Muscle layer of colon (tissue), 2 donors: Measurements from ENCODE around the gene POU2AF3.

Experiments
- H3K27ac ChIP-seq: one replicate; pipeline ENCODE4 v1.7.0; 2013; ENCODE audit warnings: low read depth, mild to moderate bottlenecking, low read length, moderate library complexity
- H3K27me3 ChIP-seq, 2 donors: one replicate each; pipeline ENCODE4 v1.7.0; 2013; ENCODE audit warnings: low read length in 2 of 2, mild to moderate bottlenecking in 2 of 2; ENCODE audit not compliant: insufficient read depth in 2 of 2, control insufficient read depth in 1 of 2
- H3K36me3 ChIP-seq: one replicate; pipeline ENCODE4 v1.7.0; 2013; ENCODE audit warnings: mild to moderate bottlenecking, low read length; ENCODE audit not compliant: insufficient read depth
- H3K4me1 ChIP-seq: one replicate; pipeline ENCODE4 v1.7.0; 2013; ENCODE audit warnings: mild to moderate bottlenecking, low read length; ENCODE audit not compliant: insufficient read depth
- H3K4me3 ChIP-seq, 2 donors: one replicate each; pipeline ENCODE4 v1.7.0; 2013; ENCODE audit warnings: low read length in 2 of 2, low read depth in 1 of 2, mild to moderate bottlenecking in 1 of 2, moderate library complexity in 1 of 2
- H3K9ac ChIP-seq: one replicate; pipeline ENCODE4 v1.7.0; 2013; ENCODE audit warnings: low read length
- H3K9me3 ChIP-seq: one replicate; pipeline ENCODE4 v1.7.0; 2013; ENCODE audit warnings: mild to moderate bottlenecking, low read length
- donor health status: abdominal sarcoma.
- donor health status: Adenocarcinoma of cecum.

POU2AF3 gene

DNA sequence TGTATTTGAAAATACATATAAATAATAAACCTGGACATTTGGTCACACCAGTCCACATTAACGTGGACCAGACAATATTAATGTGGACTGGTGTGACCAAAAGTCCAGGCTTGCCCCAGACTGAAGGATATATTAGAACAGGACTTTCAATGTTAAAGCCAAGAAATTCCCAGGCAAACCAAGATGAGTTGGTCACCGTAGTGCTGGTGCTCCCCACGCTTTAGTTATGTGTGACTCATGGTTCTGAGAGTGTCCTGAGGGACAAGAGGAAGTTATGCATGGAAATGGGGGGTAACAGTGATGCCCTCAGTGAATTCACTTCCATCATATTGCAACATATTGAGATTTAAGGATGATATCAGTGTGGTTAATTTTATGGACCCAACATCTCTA is 49.4 kb downstream of the POU2AF3 start:
- no peaks in the 10 kb centered on the region for H3K9me3 ChIP-seq
- H3K27ac ChIP-seq = no peak overlapping the region
- no peak overlapping the region for H3K4me3 ChIP-seq
- H3K27me3 ChIP-seq = no peaks in the 10 kb centered on the region
- no peak overlapping the region for H3K9ac ChIP-seq
- no peaks in the 10 kb centered on the region for H3K36me3 ChIP-seq
- H3K4me1 ChIP-seq = peaks cover 7% of the 10 kb centered on the region

DNA sequence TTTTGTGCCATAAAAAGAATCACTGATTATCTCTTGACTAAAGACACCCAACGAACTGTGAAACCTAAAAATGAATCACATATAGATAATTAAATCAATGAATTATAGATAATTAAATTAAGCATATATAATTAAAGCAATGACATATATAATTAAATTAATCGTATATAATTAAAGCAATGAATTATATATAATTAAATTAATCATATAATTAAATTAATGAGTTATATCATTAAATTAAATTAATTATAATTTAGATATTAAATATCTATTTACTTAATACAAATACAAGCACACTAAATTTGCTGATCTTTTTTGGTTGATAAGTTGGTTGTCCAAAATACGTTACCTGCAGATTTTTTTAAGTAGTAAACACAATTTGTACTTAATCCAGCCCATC is 49.8 kb downstream of the POU2AF3 start:
- no peak overlapping the region for H3K27ac ChIP-seq
- H3K4me1 ChIP-seq = peaks cover 7% of the 10 kb centered on the region
- no peaks in the 10 kb centered on the region for H3K9me3 ChIP-seq
- no peak overlapping the region for H3K9ac ChIP-seq
- no peaks in the 10 kb centered on the region for H3K27me3 ChIP-seq
- no peaks in the 10 kb centered on the region for H3K36me3 ChIP-seq
- no peak overlapping the region for H3K4me3 ChIP-seq

DNA sequence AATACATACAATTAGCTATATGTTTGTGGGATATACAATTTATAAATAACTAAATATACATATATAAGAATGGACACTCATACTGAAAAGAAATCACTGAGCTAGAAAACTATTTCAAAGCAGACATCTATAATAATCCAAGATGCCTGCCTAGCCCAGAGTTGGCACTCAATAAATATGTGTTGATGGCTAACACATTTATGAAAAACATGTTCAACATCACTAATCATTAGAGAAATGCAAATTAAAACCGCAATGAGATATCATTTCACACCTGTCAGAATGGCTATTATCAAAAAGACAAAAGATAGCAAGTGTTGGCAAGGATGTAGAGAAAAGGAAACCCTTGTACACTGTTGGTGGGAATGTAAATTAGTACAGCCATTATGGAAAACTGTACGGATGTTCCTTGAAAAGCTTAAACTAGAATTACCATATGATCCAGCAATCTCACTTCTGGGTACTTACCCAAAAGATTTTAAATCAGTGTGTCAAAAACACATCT is 50.9 kb downstream of the POU2AF3 start:
- Histone ChIP-seq H3K36me3 (no peaks in the 10 kb centered on the region), H3K4me1 (peaks cover 3% of the 10 kb centered on the region), H3K27me3 (no peaks in the 10 kb centered on the region), H3K27ac (no peak overlapping the region), H3K9me3 (no peaks in the 10 kb centered on the region), H3K9ac (no peak overlapping the region), H3K4me3 (no peak overlapping the region)

DNA sequence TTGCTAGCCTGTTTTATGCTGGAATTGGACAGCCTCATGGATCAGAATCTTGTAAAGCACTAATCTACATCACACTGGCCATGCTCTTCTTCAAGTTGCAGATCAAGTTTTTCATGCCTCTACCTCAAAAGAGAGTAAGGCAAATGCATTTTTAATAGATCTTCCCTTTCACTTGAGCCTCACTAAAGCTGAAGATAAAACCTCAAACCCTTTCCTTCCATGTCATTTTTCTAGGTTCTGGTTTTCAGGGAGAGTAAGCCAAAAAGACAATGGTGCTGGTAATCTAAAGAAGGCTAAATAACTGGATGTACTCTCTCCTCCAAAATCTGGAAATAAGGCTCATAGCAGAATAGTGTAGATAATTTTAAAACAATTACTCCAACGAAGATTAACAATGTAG is 52.5 kb downstream of the POU2AF3 start:
- no peaks in the 10 kb centered on the region for H3K4me1 ChIP-seq
- no peak overlapping the region for H3K4me3 ChIP-seq
- no peaks in the 10 kb centered on the region for H3K27me3 ChIP-seq
- no peak overlapping the region for H3K27ac ChIP-seq
- no peaks in the 10 kb centered on the region for H3K36me3 ChIP-seq
- no peak overlapping the region for H3K9ac ChIP-seq
- H3K9me3 ChIP-seq = no peaks in the 10 kb centered on the region

DNA sequence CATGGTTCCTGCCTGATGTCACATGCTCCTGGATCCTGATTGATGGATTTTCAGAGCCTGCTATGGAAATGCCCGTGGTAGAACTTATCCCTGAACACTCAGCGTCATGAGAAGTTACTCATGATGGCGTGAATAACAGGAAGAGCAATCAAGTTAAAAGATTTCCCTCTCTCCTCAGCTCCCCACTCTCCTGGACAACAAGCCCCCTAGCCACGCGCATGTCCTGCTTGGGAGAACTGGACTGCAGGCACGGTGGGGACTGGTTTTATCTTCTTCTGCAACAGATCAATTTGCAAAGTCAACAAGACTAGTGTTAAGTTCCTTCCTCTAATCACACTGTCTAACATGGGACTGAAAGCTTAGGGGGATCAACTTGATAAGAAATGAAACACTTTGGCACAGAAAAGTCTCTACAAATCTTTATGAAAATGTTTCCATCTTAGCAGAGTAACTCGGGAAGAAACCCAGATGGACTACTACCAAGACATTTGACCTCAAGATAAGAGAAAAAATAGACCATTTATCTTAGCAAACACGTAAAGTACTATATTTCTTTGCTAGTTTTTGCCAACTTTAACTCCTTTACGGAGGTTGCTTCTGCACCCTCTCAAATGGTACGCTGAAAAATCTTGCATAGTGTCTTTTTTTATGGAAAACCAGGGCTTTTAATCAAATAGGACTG is 53.2 kb downstream of the POU2AF3 start:
- H3K27me3 ChIP-seq = no peaks in the 10 kb centered on the region
- no peak overlapping the region for H3K4me3 ChIP-seq
- no peaks in the 10 kb centered on the region for H3K4me1 ChIP-seq
- no peaks in the 10 kb centered on the region for H3K9me3 ChIP-seq
- no peak overlapping the region for H3K9ac ChIP-seq
- no peaks in the 10 kb centered on the region for H3K36me3 ChIP-seq
- no peak overlapping the region for H3K27ac ChIP-seq

DNA sequence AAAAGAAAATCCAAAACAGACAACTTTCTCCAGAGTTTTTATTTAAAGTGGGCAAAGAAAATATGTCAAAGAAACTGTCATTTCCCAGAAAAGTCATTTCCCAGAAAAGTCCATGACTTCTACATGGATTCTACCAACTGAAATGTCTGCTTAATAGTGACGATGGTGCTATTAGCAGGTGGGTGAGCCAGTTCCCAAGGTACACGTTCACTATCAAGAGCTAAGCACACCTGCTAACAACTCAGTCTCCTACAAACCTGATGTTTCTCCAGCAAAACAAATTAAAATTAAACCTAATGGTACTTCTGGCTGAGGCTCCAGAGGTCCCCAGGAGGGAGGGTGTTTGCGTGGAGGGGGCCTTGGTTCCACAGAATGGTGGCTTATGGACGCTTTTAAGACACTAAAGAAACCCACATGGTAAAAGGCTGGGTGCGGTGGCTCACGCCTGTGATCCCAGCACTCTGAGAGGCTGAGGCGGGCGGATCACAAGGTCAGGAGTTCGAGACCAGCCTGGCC is 53.9 kb downstream of the POU2AF3 start:
- Histone ChIP-seq H3K9me3 (no peaks in the 10 kb centered on the region), H3K27ac (no peak overlapping the region), H3K4me1 (no peaks in the 10 kb centered on the region), H3K36me3 (no peaks in the 10 kb centered on the region), H3K27me3 (no peaks in the 10 kb centered on the region), H3K9ac (no peak overlapping the region), H3K4me3 (no peak overlapping the region)

DNA sequence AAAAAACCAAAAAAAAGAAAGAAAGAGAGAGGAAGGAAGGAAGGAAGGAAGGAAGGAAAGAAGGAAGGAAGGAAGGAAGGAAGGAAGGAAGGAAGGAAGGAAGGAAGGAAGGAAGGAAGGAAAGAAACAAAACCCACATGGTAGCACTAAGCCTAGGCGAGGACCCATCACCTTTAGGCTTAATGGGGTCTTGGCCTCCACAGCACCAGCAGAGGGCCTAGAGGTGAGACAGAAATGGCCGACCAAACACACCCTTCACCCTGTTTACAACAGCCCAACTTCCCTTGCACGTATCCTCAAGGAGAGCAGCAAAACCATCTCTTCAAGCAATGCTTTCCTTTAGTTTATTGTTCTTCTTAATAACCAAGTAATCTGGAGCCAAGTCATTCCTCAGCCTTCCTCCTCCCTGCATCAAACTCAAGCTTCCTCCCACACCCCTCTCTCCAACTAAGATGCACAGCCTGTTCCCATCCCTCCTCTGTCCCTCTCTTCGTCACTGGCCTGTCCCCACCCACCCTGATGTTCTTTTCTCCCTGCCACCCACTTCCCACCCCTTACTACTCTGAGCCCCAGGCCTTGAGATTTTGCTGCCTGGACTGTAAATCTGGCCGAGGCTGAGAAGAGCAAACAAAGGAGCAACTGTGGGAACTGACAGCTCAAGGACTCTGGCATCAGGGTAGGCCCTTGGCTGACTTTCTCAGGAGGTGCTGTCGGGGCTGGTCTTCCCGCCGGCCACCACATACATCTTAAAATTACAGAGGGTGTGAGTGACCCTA is 54.8 kb downstream of the POU2AF3 start:
- Histone ChIP-seq H3K4me1 (no peaks in the 10 kb centered on the region), H3K27ac (no peak overlapping the region), H3K27me3 (no peaks in the 10 kb centered on the region), H3K36me3 (no peaks in the 10 kb centered on the region), H3K9me3 (no peaks in the 10 kb centered on the region), H3K4me3 (no peak overlapping the region), H3K9ac (no peak overlapping the region)

DNA sequence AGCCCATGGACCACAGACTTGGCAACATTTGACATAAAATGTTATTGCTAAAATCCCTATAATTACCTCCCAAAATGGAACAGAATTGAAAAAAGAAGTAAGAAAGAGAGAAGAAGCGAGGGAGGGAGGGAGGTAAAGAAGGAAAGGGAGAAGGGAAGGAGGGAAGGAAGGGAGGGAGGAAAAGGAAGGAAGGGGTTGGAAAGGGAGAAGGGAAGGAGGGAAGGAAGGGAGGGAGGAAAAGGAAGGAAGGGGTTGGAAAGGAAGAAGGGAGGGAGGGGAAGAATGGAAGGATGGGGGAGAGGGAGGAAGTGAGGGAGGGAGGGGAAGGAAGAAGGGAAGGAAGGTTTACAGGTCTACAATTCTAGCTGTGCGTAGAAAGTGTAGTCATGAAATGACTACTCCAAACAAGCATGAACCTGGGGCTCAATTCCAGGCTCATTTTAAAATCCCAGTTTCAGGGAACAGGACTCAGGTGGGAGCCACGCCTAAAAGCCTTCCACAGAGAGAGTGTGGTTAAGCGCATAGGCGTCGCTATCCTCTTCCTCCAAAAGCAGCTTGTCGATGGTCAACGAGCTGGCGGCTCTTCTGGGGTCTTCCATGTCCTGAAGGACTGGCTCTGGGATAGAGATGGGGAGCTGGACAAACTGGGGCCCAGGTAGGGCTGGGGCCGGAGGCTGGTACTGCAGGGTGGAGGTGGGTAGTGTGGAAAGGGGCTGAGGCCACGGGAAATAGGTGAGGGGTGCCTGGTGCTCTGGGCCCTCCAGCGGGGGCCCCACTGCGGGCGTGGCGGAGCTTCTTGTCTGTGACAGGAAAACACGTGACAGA is 55.6 kb downstream of the POU2AF3 start:
- Histone ChIP-seq H3K27ac (no peak overlapping the region), H3K4me1 (no peaks in the 10 kb centered on the region), H3K9ac (no peak overlapping the region), H3K9me3 (no peaks in the 10 kb centered on the region), H3K4me3 (no peak overlapping the region), H3K36me3 (no peaks in the 10 kb centered on the region), H3K27me3 (no peaks in the 10 kb centered on the region)

DNA sequence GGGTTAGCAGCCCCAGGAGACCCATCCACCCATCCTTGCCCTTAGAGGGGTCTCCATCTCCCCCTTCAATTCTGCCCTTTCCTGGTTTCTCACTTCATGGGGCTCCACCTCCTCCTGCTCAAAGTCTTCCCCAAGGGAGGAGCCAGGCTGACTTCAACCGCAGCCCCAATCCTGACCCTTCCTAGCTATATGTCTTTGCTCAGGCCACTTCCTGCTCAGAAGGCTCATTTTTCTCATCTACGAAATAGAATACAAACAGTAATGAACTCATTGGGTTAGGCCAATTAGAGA is 56.2 kb downstream of the POU2AF3 start:
- no peaks in the 10 kb centered on the region for H3K27me3 ChIP-seq
- no peaks in the 10 kb centered on the region for H3K9me3 ChIP-seq
- no peaks in the 10 kb centered on the region for H3K4me1 ChIP-seq
- no peaks in the 10 kb centered on the region for H3K36me3 ChIP-seq
- no peak overlapping the region for H3K27ac ChIP-seq
- no peak overlapping the region for H3K4me3 ChIP-seq
- H3K9ac ChIP-seq = no peak overlapping the region

DNA sequence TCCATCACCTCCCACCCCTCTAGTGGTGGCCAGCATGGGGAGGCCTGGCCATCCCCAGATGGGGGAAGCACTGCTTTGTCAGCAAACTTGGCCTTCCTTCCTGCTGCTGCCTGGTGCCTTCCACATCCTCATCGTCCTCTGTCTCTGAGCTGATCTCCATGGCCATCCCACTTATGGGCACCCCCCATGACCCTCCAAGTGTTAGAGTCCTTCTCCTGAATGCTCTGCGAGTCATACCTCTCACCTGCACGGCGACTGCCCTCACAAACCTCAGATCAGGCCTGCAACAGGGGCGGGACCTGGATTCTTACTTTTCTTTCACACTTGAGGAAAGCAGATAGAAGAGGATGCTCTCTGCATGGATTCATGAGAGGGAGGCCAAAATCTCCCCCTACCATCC is 56.8 kb downstream of the POU2AF3 start:
- H3K27ac ChIP-seq = no peak overlapping the region
- H3K9me3 ChIP-seq = no peaks in the 10 kb centered on the region
- H3K36me3 ChIP-seq = no peaks in the 10 kb centered on the region
- no peaks in the 10 kb centered on the region for H3K27me3 ChIP-seq
- no peak overlapping the region for H3K9ac ChIP-seq
- no peak overlapping the region for H3K4me3 ChIP-seq
- no peaks in the 10 kb centered on the region for H3K4me1 ChIP-seq

DNA sequence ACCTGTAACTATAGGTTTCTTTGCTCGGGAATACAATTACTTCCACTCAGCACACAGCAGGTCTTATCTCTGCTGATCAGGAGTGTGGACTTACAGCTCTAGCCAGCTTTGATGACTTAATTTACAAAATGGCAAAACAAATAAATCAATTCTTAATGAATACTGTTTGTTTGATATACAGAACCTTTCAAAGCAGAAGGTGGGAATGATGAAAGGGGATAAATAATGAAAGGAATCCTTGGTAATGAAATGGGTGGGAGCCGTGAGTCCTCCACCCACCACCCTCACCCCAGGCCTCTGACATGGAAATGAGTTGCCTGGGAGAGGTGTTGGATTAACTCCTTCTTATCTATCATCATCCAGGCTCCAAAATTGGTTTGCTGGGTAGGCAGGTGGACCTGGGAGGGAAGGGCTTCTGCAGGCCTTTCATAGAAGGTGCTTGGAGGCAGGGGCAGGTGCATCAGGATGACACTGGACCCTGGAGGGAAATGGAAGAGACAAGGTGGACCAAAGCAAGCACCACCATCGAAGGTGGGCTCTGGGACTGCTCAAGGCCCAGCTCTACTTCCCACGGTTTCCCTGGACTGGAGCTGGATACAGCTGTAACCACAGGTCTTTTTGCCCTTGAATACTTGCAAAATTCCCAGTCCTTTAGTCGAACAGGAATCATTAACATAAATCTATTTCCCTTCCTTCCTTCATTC is 57.8 kb downstream of the POU2AF3 start:
- Histone ChIP-seq H3K27me3 (no peaks in the 10 kb centered on the region), H3K9ac (no peak overlapping the region), H3K27ac (no peak overlapping the region), H3K4me3 (no peak overlapping the region), H3K9me3 (no peaks in the 10 kb centered on the region), H3K36me3 (no peaks in the 10 kb centered on the region), H3K4me1 (no peaks in the 10 kb centered on the region)
